ENCODE results near the gene ARL6IP1. TPM values are rescaled to one million over a fixed set of nuclear protein-coding genes. Genes with fewer than 3 reads are reported as not detected.
"Not testable (repeated sequence)": the region's sequence is repeated elsewhere in the genome, so short reads cannot be mapped to it uniquely, and the experiment has no call there.

ARL6IP1 gene
- total RNA-seq, 2 experiments from 2014 or later = 92.0 to 102 TPM

- intact Hi-C loops (cut with DNase I, micrococcal nuclease) = no loop called here
- peak; percentile 42 for ATAC-seq
These were observed 17.7 kb downstream of the ARL6IP1 start for GRCh38 chr16:18783430-18784341.

GRCh38 chr16:18782697-18783429, 18.5 kb downstream of the ARL6IP1 start:
- Mint-ChIP-seq H3K36me3 (ENCODE audit: low read depth) (peaks cover 55% of the 10 kb centered on the region), H3K4me3 (no peak overlapping the region), H3K4me1 (peaks cover 47% of the 10 kb centered on the region), H3K27me3 (no peaks in the 10 kb centered on the region), H3K9me3 (ENCODE audit: low read depth) (no peaks in the 10 kb centered on the region), H3K27ac (peak overlapping the region; percentile 67)
- DNase-seq (peak; percentile 51), ATAC-seq (peak; percentile 54)
- POLR2A ChIA-PET = interaction anchor here (1.2 kb wide), 1 partner anchor 18 kb away, joined by 3 read pairs; no protein-coding TSS in a partner anchor
- CTCF ChIA-PET = interaction anchor here (0.7 to 1.3 kb wide), 2 partner anchors 18 to 187 kb away, joined by 3 to 4 read pairs; partner anchors contain the start of gene ARL6IP1
- intact Hi-C loops (cut with DNase I, micrococcal nuclease) = no loop called here

More at GRCh38 chr16:18783430-18784341, 17.7 kb downstream of the ARL6IP1 start:
- H3K36me3 Mint-ChIP-seq (ENCODE audit: low read depth) = peaks cover 64% of the 10 kb centered on the region
- ChIA-PET CTCF (interaction anchor here (0.7 to 1.3 kb wide), 2 partner anchors 18 to 186 kb away, joined by 3 to 4 read pairs; partner anchors contain the start of gene ARL6IP1), POLR2A (interaction anchor here (1.2 kb wide), 1 partner anchor 17 kb away, joined by 3 read pairs; no protein-coding TSS in a partner anchor)
- peaks cover 54% of the 10 kb centered on the region for H3K4me1 Mint-ChIP-seq
- DNase-seq = no peak
- peak overlapping the region; percentile 99 for H3K4me3 Mint-ChIP-seq
- peak overlapping the region; percentile 67 for H3K27ac Mint-ChIP-seq
- no peaks in the 10 kb centered on the region for H3K9me3 Mint-ChIP-seq (ENCODE audit: low read depth)
- no peaks in the 10 kb centered on the region for H3K27me3 Mint-ChIP-seq

GRCh38 chr16:18781232-18781631, 20.1 kb downstream of the ARL6IP1 start:
- H3K27ac Mint-ChIP-seq; DNase-seq; H3K4me3 Mint-ChIP-seq; CTCF ChIA-PET; POLR2A ChIA-PET; ATAC-seq; H3K9me3 Mint-ChIP-seq (ENCODE audit: low read depth); H3K27me3 Mint-ChIP-seq; intact Hi-C loops (cut with DNase I, micrococcal nuclease): not testable (repeated sequence)
- H3K4me1 Mint-ChIP-seq = peaks cover 33% of the 10 kb centered on the region
- H3K36me3 Mint-ChIP-seq (ENCODE audit: low read depth) = peaks cover 40% of the 10 kb centered on the region

GRCh38 chr16:18780460-18781026, 20.8 kb downstream of the ARL6IP1 start:
- H3K27ac Mint-ChIP-seq; CTCF ChIA-PET; DNase-seq; POLR2A ChIA-PET; H3K27me3 Mint-ChIP-seq; intact Hi-C loops (cut with DNase I, micrococcal nuclease); H3K9me3 Mint-ChIP-seq (ENCODE audit: low read depth); ATAC-seq; H3K4me3 Mint-ChIP-seq: not testable (repeated sequence)
- H3K4me1 Mint-ChIP-seq = peaks cover 26% of the 10 kb centered on the region
- H3K36me3 Mint-ChIP-seq (ENCODE audit: low read depth) = peaks cover 33% of the 10 kb centered on the region

GRCh38 chr16:18777664-18778063, 23.7 kb downstream of the ARL6IP1 start:
- H3K9me3 Mint-ChIP-seq (ENCODE audit: low read depth); ATAC-seq; DNase-seq; H3K36me3 Mint-ChIP-seq (ENCODE audit: low read depth); CTCF ChIA-PET; H3K4me3 Mint-ChIP-seq; intact Hi-C loops (cut with DNase I, micrococcal nuclease); POLR2A ChIA-PET; H3K4me1 Mint-ChIP-seq; H3K27ac Mint-ChIP-seq; H3K27me3 Mint-ChIP-seq: not testable (repeated sequence)

GRCh38 chr16:18776334-18776733, 25.0 kb downstream of the ARL6IP1 start:
- H3K36me3 Mint-ChIP-seq (ENCODE audit: low read depth); H3K4me1 Mint-ChIP-seq; H3K27ac Mint-ChIP-seq; CTCF ChIA-PET; DNase-seq; H3K9me3 Mint-ChIP-seq (ENCODE audit: low read depth); POLR2A ChIA-PET; H3K27me3 Mint-ChIP-seq; H3K4me3 Mint-ChIP-seq; ATAC-seq; intact Hi-C loops (cut with DNase I, micrococcal nuclease): not testable (repeated sequence)

- DNase-seq; H3K4me1 Mint-ChIP-seq; H3K27me3 Mint-ChIP-seq; intact Hi-C loops (cut with DNase I, micrococcal nuclease); H3K9me3 Mint-ChIP-seq (ENCODE audit: low read depth); CTCF ChIA-PET; H3K27ac Mint-ChIP-seq; H3K36me3 Mint-ChIP-seq (ENCODE audit: low read depth); POLR2A ChIA-PET; ATAC-seq; H3K4me3 Mint-ChIP-seq: not testable (repeated sequence)
These were observed 26.7 kb downstream of the ARL6IP1 start for GRCh38 chr16:18774651-18775050.

- CTCF ChIA-PET; intact Hi-C loops (cut with DNase I, micrococcal nuclease); H3K4me3 Mint-ChIP-seq; H3K27ac Mint-ChIP-seq; POLR2A ChIA-PET; ATAC-seq; H3K27me3 Mint-ChIP-seq; H3K36me3 Mint-ChIP-seq (ENCODE audit: low read depth); DNase-seq; H3K9me3 Mint-ChIP-seq (ENCODE audit: low read depth): not testable (repeated sequence)
- peaks cover 12% of the 10 kb centered on the region for H3K4me1 Mint-ChIP-seq
These were observed 29.2 kb downstream of the ARL6IP1 start for GRCh38 chr16:18772171-18772570.

- DNase-seq; H3K27ac Mint-ChIP-seq; POLR2A ChIA-PET; CTCF ChIA-PET; H3K9me3 Mint-ChIP-seq (ENCODE audit: low read depth); H3K27me3 Mint-ChIP-seq; H3K36me3 Mint-ChIP-seq (ENCODE audit: low read depth); H3K4me3 Mint-ChIP-seq: not testable (repeated sequence)
- intact Hi-C loops (cut with DNase I, micrococcal nuclease) = loop anchor here in 1 of 2 experiments (2.0 kb wide), 1 partner anchor 16 kb away; no protein-coding TSS in a partner anchor
- H3K4me1 Mint-ChIP-seq = peaks cover 16% of the 10 kb centered on the region
- peak; percentile 68 for ATAC-seq
These were observed 30.9 kb downstream of the ARL6IP1 start for GRCh38 chr16:18770336-18770962.

- ATAC-seq (peak; percentile 64), DNase-seq (peak; percentile 44)
- POLR2A ChIA-PET; H3K27ac Mint-ChIP-seq; H3K4me3 Mint-ChIP-seq; H3K9me3 Mint-ChIP-seq (ENCODE audit: low read depth); H3K27me3 Mint-ChIP-seq; H3K36me3 Mint-ChIP-seq (ENCODE audit: low read depth); intact Hi-C loops (cut with DNase I, micrococcal nuclease): not testable (repeated sequence)
- peaks cover 16% of the 10 kb centered on the region for H3K4me1 Mint-ChIP-seq
- CTCF ChIA-PET = interaction anchor here (0.8 kb wide), 1 partner anchor 77 kb away, joined by 3 read pairs; no protein-coding TSS in a partner anchor
These were observed 34.1 kb downstream of the ARL6IP1 start for GRCh38 chr16:18767217-18767616.

GRCh38 chr16:18762713-18763112, 38.6 kb downstream of the ARL6IP1 start:
- POLR2A ChIA-PET; intact Hi-C loops (cut with DNase I, micrococcal nuclease); H3K27me3 Mint-ChIP-seq; H3K4me3 Mint-ChIP-seq; H3K4me1 Mint-ChIP-seq; CTCF ChIA-PET; H3K27ac Mint-ChIP-seq; H3K36me3 Mint-ChIP-seq (ENCODE audit: low read depth); DNase-seq; H3K9me3 Mint-ChIP-seq (ENCODE audit: low read depth): not testable (repeated sequence)
- peak; percentile 68 for ATAC-seq

Data from activated CD4-positive, alpha-beta T cell treated with anti-CD3 and anti-CD28 coated beads for 36 hours (primary cell).